Fibroblast of pulmonary artery (primary cell): ENCODE measurements around the gene DNMT3A.

Source experiments
- DNase-seq: peaks from one replicate; pipeline ENCODE4 v3.0.0-alpha.2; 2010; ENCODE audit warnings: low read depth
- H3K4me3 ChIP-seq: replicated peaks from 2 replicates; pipeline ENCODE4 v1.5.1; 2011; ENCODE audit warnings: low read depth, mild to moderate bottlenecking, control low read depth, low read length, moderate library complexity
- CTCF ChIP-seq: IDR thresholded peaks from 2 replicates; pipeline ENCODE4 v1.5.1; 2011; ENCODE audit warnings: mild to moderate bottlenecking, control low read depth, low read length, inconsistent platforms; ENCODE audit errors: missing control alignments

Gene DNMT3A

GRCh38 chr2:25339211-25339674 lies 2.5 kb downstream of the DNMT3A start:
- no peak for TF ChIP-seq CTCF
- DNase-seq = no peak
- no peak overlapping the region for H3K4me3 ChIP-seq

- no peak for TF ChIP-seq CTCF
- no peak overlapping the region for H3K4me3 ChIP-seq
- no peak for DNase-seq
Observed at GRCh38 chr2:25338401-25338800, 3.3 kb downstream of the DNMT3A start.

- no peak for DNase-seq
- no peak overlapping the region for H3K4me3 ChIP-seq
- TF ChIP-seq CTCF = no peak
Observed at GRCh38 chr2:25337891-25338290, 3.8 kb downstream of the DNMT3A start.

GRCh38 chr2:25337276-25337675 lies 4.4 kb downstream of the DNMT3A start:
- H3K4me3 ChIP-seq = no peak overlapping the region
- no peak for DNase-seq
- TF ChIP-seq CTCF = no peak

- no peak for TF ChIP-seq CTCF
- DNase-seq = no peak
- H3K4me3 ChIP-seq = no peak overlapping the region
Observed at GRCh38 chr2:25336383-25336841, 5.3 kb downstream of the DNMT3A start.

GRCh38 chr2:25335971-25336370 lies 5.8 kb downstream of the DNMT3A start:
- H3K4me3 ChIP-seq = no peak overlapping the region
- DNase-seq = no peak
- no peak for TF ChIP-seq CTCF

- DNase-seq = no peak
- TF ChIP-seq CTCF = no peak
- no peak overlapping the region for H3K4me3 ChIP-seq
Observed at GRCh38 chr2:25335204-25335603, 6.5 kb downstream of the DNMT3A start.
